Measurements from ENCODE around the gene DLGAP4. TPM values are rescaled to one million over a fixed set of nuclear protein-coding genes. Genes with fewer than 3 reads are reported as not detected.
A peak's percentile ranks its signal among the peaks of the same experiment; 100 is the strongest.

The DLGAP4 gene
- total and polyA plus RNA-seq, 9 of the 15 experiments (the other 6 are each of a cell fraction or from before 2014, with no cell fraction given) = 0.31 to 34.1 (median 4.5) TPM

DNA sequence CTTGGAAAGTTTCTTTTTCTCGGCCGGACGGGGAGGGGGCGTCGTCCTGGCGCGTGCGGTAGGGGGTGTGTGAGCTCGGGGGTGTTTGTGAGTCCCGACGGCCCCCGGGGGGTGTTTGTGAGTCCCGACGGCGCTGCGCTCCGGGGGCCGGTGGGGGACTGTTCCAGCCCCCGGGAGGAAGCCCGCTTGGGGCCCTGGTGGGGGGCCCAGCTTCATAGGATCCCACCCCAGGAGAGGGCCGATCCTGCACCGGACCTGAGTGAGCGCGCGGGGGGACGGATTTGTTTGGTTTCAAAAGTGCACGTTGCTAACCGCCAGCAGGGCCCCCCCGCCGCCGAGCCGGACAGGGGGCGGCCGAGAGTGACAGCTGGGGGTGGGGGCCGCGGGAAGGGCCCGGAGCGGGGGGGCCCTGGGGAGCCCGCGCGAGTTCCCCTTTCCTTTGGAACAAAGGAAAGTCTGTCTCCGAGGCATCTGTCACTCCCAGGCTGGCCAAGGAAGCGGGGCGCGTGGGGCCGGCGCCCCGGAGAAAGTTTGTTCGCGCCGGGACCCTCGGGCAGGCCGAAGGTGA, 267.7 kb downstream of the DLGAP4 start (continued):
- TF ChIP-seq, protein P1, sequence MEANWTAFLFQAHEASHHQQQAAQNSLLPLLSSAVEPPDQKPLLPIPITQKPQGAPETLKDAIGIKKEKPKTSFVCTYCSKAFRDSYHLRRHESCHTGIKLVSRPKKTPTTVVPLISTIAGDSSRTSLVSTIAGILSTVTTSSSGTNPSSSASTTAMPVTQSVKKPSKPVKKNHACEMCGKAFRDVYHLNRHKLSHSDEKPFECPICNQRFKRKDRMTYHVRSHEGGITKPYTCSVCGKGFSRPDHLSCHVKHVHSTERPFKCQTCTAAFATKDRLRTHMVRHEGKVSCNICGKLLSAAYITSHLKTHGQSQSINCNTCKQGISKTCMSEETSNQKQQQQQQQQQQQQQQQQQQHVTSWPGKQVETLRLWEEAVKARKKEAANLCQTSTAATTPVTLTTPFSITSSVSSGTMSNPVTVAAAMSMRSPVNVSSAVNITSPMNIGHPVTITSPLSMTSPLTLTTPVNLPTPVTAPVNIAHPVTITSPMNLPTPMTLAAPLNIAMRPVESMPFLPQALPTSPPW (CRISPR knock-in tag; IDR thresholded peaks at IDR 0.05) = peak; percentile 86
- TF ChIP-seq HDAC1 (IDR thresholded peaks at IDR 0.05) (0 out of 4 replicates have a peak, but pooled peaks of 1 of the 2 experiments have one; percentile 37), EGR1 (conservative IDR thresholded peaks at IDR 0.05) (peak; percentile 37; the same call in 1 of the 2 replicates)

DNA sequence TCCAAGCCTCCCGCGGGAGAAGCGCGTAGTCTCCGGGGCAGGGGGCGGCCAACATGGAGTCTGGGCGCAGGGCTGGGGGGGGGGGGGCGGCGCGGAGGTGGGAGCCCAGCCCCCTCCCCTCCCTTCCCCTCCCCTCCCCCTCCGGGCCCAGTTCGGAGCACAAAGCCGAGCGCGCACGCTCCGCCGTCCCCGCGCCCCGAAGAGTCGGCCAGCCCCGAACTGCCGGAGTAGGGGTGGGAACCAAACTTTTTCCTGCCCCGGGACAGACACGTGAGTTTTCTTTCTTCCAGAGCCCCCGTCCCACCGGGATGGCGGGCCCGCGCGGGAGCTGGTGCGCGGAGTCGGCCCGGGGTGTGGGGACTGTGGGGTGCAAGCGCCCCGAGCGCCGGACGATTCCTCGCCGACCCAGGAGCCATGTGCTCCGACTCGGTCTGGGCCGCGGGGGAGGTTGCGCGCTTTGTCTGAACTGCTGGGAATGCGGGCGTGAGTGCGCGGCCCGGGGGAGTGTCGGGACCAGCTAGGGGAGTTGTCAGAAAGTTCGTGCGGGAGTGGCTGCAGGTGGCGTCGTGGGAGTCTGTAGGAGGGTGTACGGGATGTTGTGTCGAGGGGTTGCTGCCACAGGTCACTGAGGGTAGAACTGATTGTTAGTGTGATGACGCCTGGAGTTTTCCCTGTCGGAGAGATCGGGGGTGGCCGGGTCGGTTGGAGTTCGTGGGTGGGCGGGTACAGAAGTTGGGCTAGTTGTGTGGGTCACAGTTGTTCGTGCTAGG, 268.4 kb downstream of the DLGAP4 start:
- FAIRE-seq (peak; percentile 82), ATAC-seq (peak; percentile 63), DNase-seq (ENCODE audit: extremely low read depth in 1 of 4, low spot score in 3 of 4) (peak; percentile 71 to 80 (median 76))
- Histone ChIP-seq H3K27me3 (ENCODE audit: control insufficient read depth in 2 of 2, insufficient read depth in 2 of 2, low read length in 2 of 2) (no peaks in the 10 kb centered on the region), H3K4me1 (replicated peaks in 1 of 2; ENCODE audit: control insufficient read depth in 2 of 2, insufficient read depth in 2 of 2, low read length in 2 of 2) (peaks cover 39 to 49% of the 10 kb centered on the region in 2 experiments), H3K36me3 (ENCODE audit: control insufficient read depth, insufficient read depth, low read length) (peaks cover 28% of the 10 kb centered on the region; the same call in 2 of the 3 replicates), H4K20me1 (replicated peaks; ENCODE audit: control insufficient read depth, insufficient read depth, low read length) (peaks cover 9% of the 10 kb centered on the region), H3K4me3 (peak overlapping the region; percentile 80), H3K9me1 (ENCODE audit: control insufficient read depth, insufficient read depth, low read length) (peaks cover 3% of the 10 kb centered on the region), H3K27ac (ENCODE audit: extremely low read depth, low read depth, low read length) (peak overlapping the region; percentile 92), H3K9me3 (replicated peaks; ENCODE audit: control insufficient read depth, insufficient read depth, low read depth, low read length) (no peaks in the 10 kb centered on the region), H3K79me2 (ENCODE audit: control insufficient read depth, insufficient read depth, low read length) (peaks cover 43% of the 10 kb centered on the region), H2AFZ (ENCODE audit: low read depth, low read length) (peak overlapping the region; percentile 69), H3K4me2 (ENCODE audit: insufficient read depth, low read length) (peak overlapping the region; percentile 64), H3K9ac (ENCODE audit: insufficient read depth in 1 of 2, low read depth in 2 of 2, low read length in 2 of 2) (peak overlapping the region; percentile 80 to 95)
- no TSS peak for BruUV-seq (replicated peaks)
- WGBS (ENCODE audit: insufficient coverage, low coverage, missing lambda C conversion rate) = under 1% methylated on average over 53 of the region's 69 CpGs
- in situ Hi-C loops (cut with MboI) = no loop called here
- ChIA-PET CTCF (ENCODE audit: low intra/inter-chr PET ratio) (interaction anchor here (1.4 kb wide), 1 partner anchor 18 kb away, joined by 3 read pairs; no protein-coding TSS in a partner anchor), POLR2A (interaction anchor here (0.5 to 1.1 kb wide), 4 partner anchors 14 to 460 kb away, joined by 3 to 4 read pairs (median 3); no protein-coding TSS in a partner anchor)
- intact Hi-C loops (cut with micrococcal nuclease) = loop anchor here (5.0 kb wide), 1 partner anchor 378 kb away; the partner anchor contains the start of gene SAMHD1
- TF ChIP-seq RAD51 (IDR thresholded peaks at IDR 0.05; ENCODE audit: borderline replicate concordance, low read depth) (no peak), CHD4 (IDR thresholded peaks at IDR 0.05; ENCODE audit: insufficient read depth, insufficient replicate concordance, low read depth, low read length, poor library complexity, severe bottlenecking) (peak; percentile 30), KAT8 (IDR thresholded peaks at IDR 0.05; ENCODE audit: low read depth) (no peak), SIX5 (IDR thresholded peaks at IDR 0.05; ENCODE audit: borderline replicate concordance in 1 of 2, insufficient read depth in 1 of 2, low read depth in 1 of 2, low read length in 2 of 2) (no peak), IFI16 (CRISPR knock-in tag; IDR thresholded peaks at IDR 0.05) (no peak), FOSL1 (tag; conservative IDR thresholded peaks at IDR 0.05) (no peak), RB1 (IDR thresholded peaks at IDR 0.05; ENCODE audit: low read depth) (peak; percentile 65), SREBF2 (CRISPR knock-in tag; IDR thresholded peaks at IDR 0.05) (no peak)
- TF ChIP-seq, protein P2, sequence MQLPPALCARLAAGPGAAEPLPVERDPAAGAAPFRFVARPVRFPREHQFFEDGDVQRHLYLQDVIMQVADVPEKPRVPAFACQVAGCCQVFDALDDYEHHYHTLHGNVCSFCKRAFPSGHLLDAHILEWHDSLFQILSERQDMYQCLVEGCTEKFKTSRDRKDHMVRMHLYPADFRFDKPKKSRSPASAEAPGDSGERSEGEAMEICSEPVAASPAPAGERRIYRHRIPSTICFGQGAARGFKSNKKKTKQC (CRISPR knock-in tag; IDR thresholded peaks at IDR 0.05) = no peak
- TF ChIP-seq, protein P3, sequence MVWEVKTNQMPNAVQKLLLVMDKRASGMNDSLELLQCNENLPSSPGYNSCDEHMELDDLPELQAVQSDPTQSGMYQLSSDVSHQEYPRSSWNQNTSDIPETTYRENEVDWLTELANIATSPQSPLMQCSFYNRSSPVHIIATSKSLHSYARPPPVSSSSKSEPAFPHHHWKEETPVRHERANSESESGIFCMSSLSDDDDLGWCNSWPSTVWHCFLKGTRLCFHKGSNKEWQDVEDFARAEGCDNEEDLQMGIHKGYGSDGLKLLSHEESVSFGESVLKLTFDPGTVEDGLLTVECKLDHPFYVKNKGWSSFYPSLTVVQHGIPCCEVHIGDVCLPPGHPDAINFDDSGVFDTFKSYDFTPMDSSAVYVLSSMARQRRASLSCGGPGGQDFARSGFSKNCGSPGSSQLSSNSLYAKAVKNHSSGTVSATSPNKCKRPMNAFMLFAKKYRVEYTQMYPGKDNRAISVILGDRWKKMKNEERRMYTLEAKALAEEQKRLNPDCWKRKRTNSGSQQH (CRISPR knock-in tag; IDR thresholded peaks at IDR 0.05) = no peak

Measured in K562 (cell line).